ENCODE results near the gene BFSP2.

The BFSP2 gene

GRCh38 chr3:133379926-133380325, 19.9 kb upstream of the BFSP2 start:
- POLR2A ChIA-PET, result no interaction called here
- CTCF ChIA-PET, result interaction anchor here (1.3 to 24.0 kb wide), 4 partner anchors 9 to 657 kb away, joined by 3 to 297 read pairs (median 84); partner anchors contain the start of gene TMEM108

GRCh38 chr3:133380481-133381225, 19.2 kb upstream of the BFSP2 start:
- no peak overlapping the region for H3K4me3 ChIP-seq (ENCODE audit: low read depth, low read length)
- POLR2A ChIA-PET, result no interaction called here
- DNase-seq (ENCODE audit: low read depth, low spot score), result no peak
- no peak for TF ChIP-seq CTCF (IDR thresholded peaks at IDR 0.05; ENCODE audit: insufficient read depth, low read length, missing control alignments)
- CTCF ChIA-PET, result interaction anchor here (2.4 to 24.0 kb wide), 3 partner anchors 9 to 651 kb away, joined by 7 to 297 read pairs (median 160); partner anchors contain the start of gene TMEM108

More at GRCh38 chr3:133379926-133380325, 19.9 kb upstream of the BFSP2 start:
- no peak for DNase-seq (ENCODE audit: low read depth, low spot score)
- TF ChIP-seq CTCF (IDR thresholded peaks at IDR 0.05; ENCODE audit: insufficient read depth, low read length, missing control alignments), result no peak
- H3K4me3 ChIP-seq (ENCODE audit: low read depth, low read length), result no peak overlapping the region

GRCh38 chr3:133381346-133382109, 18.3 kb upstream of the BFSP2 start:
- no peak for DNase-seq (ENCODE audit: low read depth, low spot score)
- no peak overlapping the region for H3K4me3 ChIP-seq (ENCODE audit: low read depth, low read length)
- TF ChIP-seq CTCF (IDR thresholded peaks at IDR 0.05; ENCODE audit: insufficient read depth, low read length, missing control alignments), result no peak
- POLR2A ChIA-PET, result no interaction called here
- CTCF ChIA-PET, result interaction anchor here (0.7 to 24.0 kb wide), 7 partner anchors 8 to 658 kb away, joined by 4 to 297 read pairs (median 7); partner anchors contain the start of gene TMEM108

- ChIA-PET POLR2A (no interaction called here), CTCF (interaction anchor here (0.8 to 24.0 kb wide), 6 partner anchors 8 to 660 kb away, joined by 3 to 297 read pairs (median 6); partner anchors contain the start of gene TMEM108)
- no peak for DNase-seq (ENCODE audit: low read depth, low spot score)
- TF ChIP-seq CTCF (IDR thresholded peaks at IDR 0.05; ENCODE audit: insufficient read depth, low read length, missing control alignments), result no peak
- H3K4me3 ChIP-seq (ENCODE audit: low read depth, low read length), result no peak overlapping the region
Measured at GRCh38 chr3:133383175-133383574, 16.7 kb upstream of the BFSP2 start.

GRCh38 chr3:133383741-133384140, 16.1 kb upstream of the BFSP2 start:
- DNase-seq (ENCODE audit: low read depth, low spot score), result no peak
- ChIA-PET POLR2A (no interaction called here), CTCF (interaction anchor here (0.7 to 24.0 kb wide), 9 partner anchors 8 to 660 kb away, joined by 3 to 297 read pairs (median 6); partner anchors contain the start of gene TMEM108)
- no peak overlapping the region for H3K4me3 ChIP-seq (ENCODE audit: low read depth, low read length)
- TF ChIP-seq CTCF (IDR thresholded peaks at IDR 0.05; ENCODE audit: insufficient read depth, low read length, missing control alignments), result no peak
